ENCODE data around the gene DLG5. TPM values are rescaled to one million over a fixed set of nuclear protein-coding genes. Genes with fewer than 3 reads are reported as not detected.
A peak's percentile ranks its signal among the peaks of the same experiment; 100 is the strongest.

Gene DLG5
- total RNA-seq, 1 donor from 2014 or later, result 31.3 TPM

- ATAC-seq (no peak), DNase-seq (ENCODE audit: low spot score) (no peak)
- intact Hi-C loops (cut with DNase I), result no loop called here
These were observed 6.8 kb downstream of the DLG5 start for GRCh38 chr10:77919713-77920108.

GRCh38 chr10:77915319-77916105, 11.0 kb downstream of the DLG5 start:
- DNase-seq (ENCODE audit: low spot score) (no peak), ATAC-seq (no peak)
- intact Hi-C loops (cut with DNase I), result no loop called here

GRCh38 chr10:77913090-77913489, 13.5 kb downstream of the DLG5 start:
- ATAC-seq (no peak), DNase-seq (ENCODE audit: low spot score) (no peak)
- intact Hi-C loops (cut with DNase I), result no loop called here

- no peak for ATAC-seq
- intact Hi-C loops (cut with DNase I), result no loop called here
- DNase-seq (ENCODE audit: low spot score), result no peak
These were observed 14.0 kb downstream of the DLG5 start for GRCh38 chr10:77912576-77912975.

GRCh38 chr10:77911535-77912123, 14.9 kb downstream of the DLG5 start:
- ATAC-seq, result no peak
- DNase-seq (ENCODE audit: low spot score), result no peak
- intact Hi-C loops (cut with DNase I), result no loop called here

- intact Hi-C loops (cut with DNase I), result no loop called here
- no peak for DNase-seq (ENCODE audit: low spot score)
These were observed 15.9 kb downstream of the DLG5 start for GRCh38 chr10:77910524-77911145.

GRCh38 chr10:77909749-77910375, 16.7 kb downstream of the DLG5 start:
- intact Hi-C loops (cut with DNase I), result no loop called here

More at GRCh38 chr10:77910524-77911145, 15.9 kb downstream of the DLG5 start:
- no peak for ATAC-seq

GRCh38 chr10:77909021-77909748, 17.4 kb downstream of the DLG5 start:
- no peak for DNase-seq (ENCODE audit: low spot score)
- intact Hi-C loops (cut with DNase I), result no loop called here
- ATAC-seq, result peak; percentile 22

More at GRCh38 chr10:77909749-77910375, 16.7 kb downstream of the DLG5 start:
- ATAC-seq (peak; percentile 73), DNase-seq (ENCODE audit: low spot score) (no peak)

GRCh38 chr10:77907900-77908717, 18.4 kb downstream of the DLG5 start:
- no peak for ATAC-seq

GRCh38 chr10:77907462-77907861, 19.1 kb downstream of the DLG5 start:
- DNase-seq (ENCODE audit: low spot score) (no peak), ATAC-seq (no peak)
- intact Hi-C loops (cut with DNase I), result no loop called here

More at GRCh38 chr10:77907900-77908717, 18.4 kb downstream of the DLG5 start:
- DNase-seq (ENCODE audit: low spot score), result no peak
- intact Hi-C loops (cut with DNase I), result no loop called here

- DNase-seq (ENCODE audit: low spot score), result no peak
- intact Hi-C loops (cut with DNase I), result no loop called here
- no peak for ATAC-seq
These were observed 19.6 kb downstream of the DLG5 start for GRCh38 chr10:77906951-77907421.

GRCh38 chr10:77905781-77906180, 20.8 kb downstream of the DLG5 start:
- intact Hi-C loops (cut with DNase I), result no loop called here
- no peak for ATAC-seq
- DNase-seq (ENCODE audit: low spot score), result no peak

- ATAC-seq (no peak), DNase-seq (ENCODE audit: low spot score) (no peak)
- intact Hi-C loops (cut with DNase I), result no loop called here
These were observed 21.3 kb downstream of the DLG5 start for GRCh38 chr10:77905086-77905748.

- intact Hi-C loops (cut with DNase I), result no loop called here
- no peak for ATAC-seq
These were observed 22.3 kb downstream of the DLG5 start for GRCh38 chr10:77904100-77904840.

GRCh38 chr10:77902159-77902558, 24.4 kb downstream of the DLG5 start:
- DNase-seq (ENCODE audit: low spot score), result no peak
- ATAC-seq, result no peak
- intact Hi-C loops (cut with DNase I), result no loop called here

More at GRCh38 chr10:77904100-77904840, 22.3 kb downstream of the DLG5 start:
- no peak for DNase-seq (ENCODE audit: low spot score)

- ATAC-seq (peak; percentile 45), DNase-seq (ENCODE audit: low spot score) (no peak)
- intact Hi-C loops (cut with DNase I), result no loop called here
These were observed 24.8 kb downstream of the DLG5 start for GRCh38 chr10:77901743-77902142.

GRCh38 chr10:77899690-77900089, 26.9 kb downstream of the DLG5 start:
- ATAC-seq (no peak), DNase-seq (ENCODE audit: low spot score) (no peak)
- intact Hi-C loops (cut with DNase I), result loop anchor here (5.0 kb wide), 1 partner anchor 83 kb away; no protein-coding TSS in a partner anchor
